NOMO-1 (cell line): Measurements from ENCODE around the gene TFB1M.

Source experiments
- DNase-seq, 2 experiments: peaks; one replicate each; lab custom pipeline; 2025; ENCODE audit not compliant: unreplicated experiment in 2 of 2; lab: John Stamatoyannopoulos, UW

The TFB1M gene

DNA sequence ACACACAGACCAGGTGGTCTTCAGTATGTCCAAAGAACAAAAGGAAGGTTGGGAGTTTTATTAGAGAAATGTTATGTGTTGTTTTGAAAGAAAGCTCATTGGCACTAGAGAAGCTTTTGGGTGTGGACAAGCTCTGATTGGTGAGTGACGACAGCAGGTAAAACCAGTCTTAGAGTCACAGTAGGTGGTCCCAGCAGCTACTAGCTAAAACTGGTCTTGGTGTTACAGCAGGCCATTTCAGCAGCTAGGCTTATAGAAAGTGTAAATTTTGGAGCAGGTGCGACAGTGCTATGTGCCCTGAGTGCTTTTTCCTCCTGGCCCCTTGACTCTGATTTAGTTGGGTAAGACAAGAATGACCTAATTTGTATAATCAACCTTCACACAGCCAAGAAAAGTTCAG lies 46.9 kb downstream of the TFB1M start:
- no peak for DNase-seq

- DNase-seq, result no peak
These were observed 48.3 kb downstream of the TFB1M start for GRCh38 chr6:155265843-155266535.

- DNase-seq, result no peak
These were observed 49.5 kb downstream of the TFB1M start for GRCh38 chr6:155264693-155265320.

GRCh38 chr6:155263373-155264063 lies 50.8 kb downstream of the TFB1M start, which contains the start of gene CLDN20:
TSS of gene CLDN20 (plus strand) at chr6:155264013. CDS start at chr6:155275720, 11,707 bp downstream.
- no peak for DNase-seq

GRCh38 chr6:155262655-155263054 lies 51.6 kb downstream of the TFB1M start:
- DNase-seq, result no peak

GRCh38 chr6:155261111-155261900 lies 53.0 kb downstream of the TFB1M start:
- DNase-seq, result no peak

DNA sequence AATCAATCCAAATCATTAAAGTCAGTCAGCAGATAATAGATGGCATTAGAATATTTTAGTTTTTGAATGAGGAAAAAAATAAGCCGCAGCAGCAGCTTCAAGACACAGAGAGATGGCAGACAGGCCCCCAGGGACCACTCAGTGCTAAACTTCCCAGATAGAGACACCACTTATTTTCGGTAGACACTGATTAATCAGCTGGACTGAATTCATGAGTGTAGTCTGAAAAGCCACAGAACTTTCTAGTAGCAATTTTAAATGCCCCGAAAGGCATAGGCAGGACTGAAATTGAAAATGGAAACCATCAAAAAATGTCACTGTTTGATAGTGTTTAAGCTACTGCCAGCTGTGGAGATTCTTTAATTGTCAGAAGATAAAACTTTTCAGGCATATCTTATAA lies 53.6 kb downstream of the TFB1M start:
- DNase-seq, result no peak

- DNase-seq, result no peak
These were observed 54.4 kb downstream of the TFB1M start for GRCh38 chr6:155259897-155260296.

DNA sequence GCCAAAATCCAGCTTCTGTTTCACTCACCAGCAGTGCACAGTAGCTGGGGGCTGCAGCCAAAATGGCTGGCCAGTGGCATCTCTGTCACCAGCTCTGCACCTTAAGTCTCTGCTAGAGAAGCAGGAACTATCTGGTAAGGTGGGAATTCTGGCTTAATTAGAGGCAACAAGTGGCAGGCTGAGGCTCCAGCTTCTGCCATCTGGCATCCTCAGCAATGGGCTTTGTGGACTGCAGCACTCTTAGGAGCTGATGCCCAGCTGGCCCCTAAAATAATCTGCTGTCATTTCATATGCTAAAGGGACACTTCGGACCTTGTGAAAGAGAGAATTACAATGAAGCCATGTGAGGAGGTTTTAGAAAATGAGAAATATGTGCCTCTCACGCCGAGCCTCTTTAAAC lies 55.1 kb downstream of the TFB1M start:
- no peak for DNase-seq

DNA sequence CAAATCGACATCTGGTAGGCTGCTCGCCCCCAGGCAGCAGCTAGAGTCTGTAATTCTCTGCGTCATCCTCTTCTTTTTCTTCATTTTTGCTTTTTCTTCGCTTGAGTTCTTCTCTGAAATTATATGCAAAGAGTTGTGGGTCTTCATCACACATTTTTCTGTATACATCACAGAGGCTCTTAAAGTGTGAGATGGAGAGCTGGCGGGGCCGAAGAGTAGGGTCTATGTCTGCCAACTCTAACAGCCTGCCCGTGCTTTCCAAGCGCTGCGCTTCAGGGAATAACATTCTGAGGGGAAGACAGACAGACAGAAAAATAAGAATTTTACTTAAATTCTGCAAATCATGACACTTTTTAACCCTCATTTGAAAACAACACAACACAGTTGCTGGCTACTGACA lies 56.5 kb downstream of the TFB1M start:
- no peak for DNase-seq

DNA sequence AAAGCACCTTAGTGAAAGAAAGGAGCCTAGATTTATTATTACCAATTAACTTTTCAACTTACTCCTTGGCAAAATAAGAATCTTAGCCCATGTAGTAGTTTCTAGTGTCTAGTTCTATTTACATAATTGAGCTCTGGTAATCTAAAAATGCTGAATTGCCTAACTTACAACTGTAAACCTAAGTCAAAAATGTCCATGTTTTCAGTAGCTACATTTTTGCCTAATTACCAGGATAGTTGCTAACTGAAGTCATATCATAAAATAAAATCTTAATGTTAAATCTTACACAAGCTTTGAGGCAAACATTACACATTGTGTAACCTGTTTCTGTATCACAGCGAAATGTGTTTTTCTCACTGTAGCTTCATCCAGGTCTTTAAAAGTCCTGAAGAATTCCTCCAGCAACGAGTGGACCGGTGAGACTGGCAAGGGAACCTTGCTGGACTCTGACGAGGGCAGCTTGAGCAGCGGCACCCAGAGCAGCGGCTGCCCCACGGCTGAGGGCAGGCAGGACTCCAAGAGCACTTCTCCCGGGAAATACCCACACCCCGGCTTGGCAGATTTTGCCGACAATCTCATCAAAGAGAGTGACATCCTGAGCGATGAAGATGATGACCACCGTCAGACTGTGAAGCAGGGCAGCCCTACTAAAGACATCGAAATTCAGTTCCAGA lies 58.0 kb downstream of the TFB1M start:
- DNase-seq, result no peak

DNA sequence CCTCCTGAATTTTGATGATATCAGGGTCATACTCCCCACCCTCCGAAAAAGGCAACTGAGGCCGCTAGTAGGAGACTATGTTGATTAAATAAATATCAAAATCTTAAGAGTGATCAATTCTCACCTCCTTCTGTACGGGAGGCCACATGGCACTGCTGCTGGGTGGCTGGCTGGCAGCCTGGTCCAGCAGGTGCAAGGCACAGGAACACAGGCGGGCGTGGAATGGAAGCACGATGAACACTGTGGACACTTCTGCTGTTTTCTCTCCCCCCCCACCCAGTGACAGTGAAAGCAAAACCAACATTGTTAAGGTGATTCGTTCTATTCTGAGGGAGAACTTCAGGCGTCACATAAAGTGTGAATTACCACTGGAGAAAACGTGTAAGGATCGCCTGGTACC lies 60.1 kb downstream of the TFB1M start:
- DNase-seq, result no peak

- no peak for DNase-seq
These were observed 60.9 kb downstream of the TFB1M start for GRCh38 chr6:155253337-155253736.

DNA sequence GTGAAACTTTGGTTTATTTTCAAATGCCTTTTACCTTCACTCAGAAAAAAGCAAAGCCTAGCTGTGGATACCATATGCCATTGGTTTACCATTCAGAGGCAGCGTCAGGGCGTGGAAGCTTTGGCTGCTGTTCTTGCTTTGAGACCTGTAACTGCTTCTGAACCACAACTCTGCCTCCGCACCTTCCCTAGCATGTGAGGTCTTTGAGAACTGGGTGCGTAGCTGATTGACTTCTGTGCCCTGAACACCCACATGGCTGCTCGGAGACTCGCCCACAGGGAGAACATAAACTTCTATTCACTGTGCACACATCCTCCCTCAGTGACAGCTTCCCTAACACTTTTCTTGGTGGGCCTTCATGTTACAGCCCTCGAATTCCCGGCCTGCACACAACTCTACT lies 61.7 kb downstream of the TFB1M start:
- no peak for DNase-seq

- no peak for DNase-seq
These were observed 63.4 kb downstream of the TFB1M start for GRCh38 chr6:155250701-155251381.

DNA sequence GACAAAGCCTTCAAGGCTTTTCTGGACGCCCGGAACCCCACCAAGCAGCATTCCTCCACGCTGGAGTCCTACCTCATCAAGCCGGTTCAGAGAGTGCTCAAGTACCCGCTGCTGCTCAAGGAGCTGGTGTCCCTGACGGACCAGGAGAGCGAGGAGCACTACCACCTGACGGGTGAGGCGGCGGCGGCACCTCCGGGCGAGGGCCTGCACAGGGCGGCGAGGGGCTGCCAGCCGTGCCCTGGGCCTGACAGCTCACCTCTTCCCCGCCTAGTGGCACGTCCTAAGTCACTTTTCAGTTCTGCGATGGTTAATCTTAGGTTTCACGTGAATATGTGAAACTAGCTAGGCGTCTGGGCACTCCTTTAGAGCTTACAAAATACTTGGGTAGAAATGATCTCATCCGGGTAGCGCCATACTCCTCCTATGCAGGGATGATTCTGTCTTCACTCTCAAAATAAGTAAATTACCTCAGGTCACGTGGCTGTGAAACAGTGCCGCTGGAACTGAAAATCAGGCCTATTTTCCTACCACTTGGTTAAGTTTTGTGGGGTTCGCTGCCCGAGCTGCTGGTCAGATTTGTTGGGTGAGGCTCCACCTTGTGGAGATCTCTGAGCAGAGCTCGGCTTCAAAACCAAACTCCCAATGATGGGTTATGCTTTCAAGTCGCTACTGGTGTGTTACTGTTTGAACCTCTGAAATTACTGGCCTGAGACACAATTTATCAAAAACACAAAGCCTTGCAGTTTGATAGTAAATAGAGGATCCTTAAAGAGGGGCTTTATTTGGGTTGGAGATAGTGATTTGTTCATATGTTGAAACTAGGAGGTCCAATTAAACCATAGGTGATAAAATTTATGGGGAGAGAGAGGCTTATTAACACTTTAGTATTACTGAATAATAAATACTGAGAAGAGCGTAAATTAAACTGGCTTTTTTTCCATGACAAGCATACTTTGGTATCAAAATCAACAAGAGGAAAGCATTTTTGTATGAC lies 66.0 kb downstream of the TFB1M start:
- no peak for DNase-seq

DNA sequence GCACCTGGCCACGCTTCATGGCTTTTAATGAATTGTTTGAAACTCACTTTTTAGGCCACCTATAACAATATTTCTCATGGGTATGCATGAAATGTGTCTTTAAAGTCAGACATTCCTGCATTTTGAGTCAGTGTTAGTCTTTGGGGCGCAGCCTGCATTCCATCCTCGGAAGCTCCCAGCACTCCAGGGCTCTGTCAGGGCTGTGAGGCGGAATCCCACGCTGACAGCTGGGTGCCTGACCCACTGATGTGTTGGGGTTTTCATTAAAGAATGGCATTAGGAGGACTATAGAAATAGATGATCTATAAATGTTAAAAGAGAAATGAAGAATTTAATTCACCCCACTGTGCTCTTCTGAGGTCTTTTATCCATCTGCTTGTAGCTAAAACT lies 66.7 kb downstream of the TFB1M start:
- DNase-seq, result no peak

DNA sequence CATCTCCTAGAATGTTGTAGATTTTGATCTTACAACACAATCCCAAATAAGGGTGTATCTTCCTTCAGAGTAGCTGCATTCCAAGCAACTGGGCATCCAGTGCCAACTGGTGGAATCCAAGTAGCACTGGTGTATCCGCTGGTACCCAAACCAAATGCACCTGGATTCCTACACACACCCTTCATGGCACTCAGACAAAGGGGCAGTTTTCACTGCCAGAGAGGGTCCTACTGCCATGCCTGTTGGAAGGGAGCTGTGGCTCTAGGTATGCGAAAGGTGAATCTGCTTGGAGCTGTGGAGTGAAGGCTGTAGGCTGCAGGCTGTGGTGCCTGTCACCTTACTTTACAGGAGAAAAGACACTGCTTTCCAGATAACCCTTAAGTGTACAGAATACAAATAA lies 67.5 kb downstream of the TFB1M start:
- no peak for DNase-seq

- no peak for DNase-seq
These were observed 68.5 kb downstream of the TFB1M start for GRCh38 chr6:155245831-155246230.
